ENCODE results near the gene ITIH3. TPM values are rescaled to one million over a fixed set of nuclear protein-coding genes. Genes with fewer than 3 reads are reported as not detected.

Gene ITIH3
- polyA plus RNA-seq, 1 of the 3 experiments (the other 2 are of a cell fraction) = 4.3 TPM

DNA sequence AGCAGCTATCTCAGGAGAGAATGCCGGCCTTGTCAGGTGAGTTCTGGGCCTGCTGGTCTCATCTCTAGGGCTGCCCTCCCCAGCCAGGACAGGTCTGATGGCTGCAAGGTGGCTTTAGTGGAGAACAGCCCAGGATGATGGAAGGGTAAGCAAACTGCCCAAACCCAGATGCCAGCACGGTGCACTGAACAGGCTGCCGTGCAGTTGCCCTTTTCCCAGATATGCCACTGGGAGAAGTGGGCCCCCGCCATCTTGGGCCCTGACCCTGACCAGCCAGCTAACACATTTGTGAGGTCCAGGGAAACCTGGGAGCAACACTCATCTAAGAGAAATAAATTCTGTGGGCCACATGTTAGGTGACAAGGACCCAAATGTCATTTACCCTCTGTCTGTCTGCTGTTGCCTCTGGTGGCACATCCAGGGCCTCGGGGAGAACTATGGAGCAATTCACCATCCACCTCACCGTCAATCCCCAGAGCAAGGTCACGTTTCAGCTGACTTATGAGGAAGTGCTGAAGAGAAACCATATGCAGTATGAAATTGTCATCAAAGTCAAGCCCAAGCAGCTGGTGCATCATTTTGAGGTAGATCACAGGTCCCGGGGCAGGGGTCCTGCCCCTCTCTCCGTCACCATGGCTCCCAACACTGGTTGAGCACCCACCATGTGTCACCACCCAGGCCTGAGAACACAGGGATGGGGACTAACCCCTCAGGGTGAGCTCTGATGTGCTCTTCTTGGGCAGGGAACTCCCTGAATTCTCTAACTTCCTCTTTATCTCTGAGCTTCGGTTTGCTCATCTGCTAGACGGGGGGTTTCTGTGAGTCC lies 15.4 kb upstream of the ITIH3 start:
- ChIA-PET CTCF (interaction anchor here (1.2 to 1.4 kb wide), 2 partner anchors 20 to 37 kb away, joined by 5 read pairs; no protein-coding TSS in a partner anchor), POLR2A (interaction anchor here (1.3 kb wide), 1 partner anchor 9 kb away, joined by 6 read pairs; the partner anchor contains the start of gene NEK4)
- Histone ChIP-seq H3F3A (replicated peaks; ENCODE audit: insufficient read depth) (no peaks in the 10 kb centered on the region), H3K4me3 (ENCODE audit: low read depth in 2 of 2, low read length in 1 of 2) (no peak overlapping the region), H3K79me2 (ENCODE audit: insufficient read depth) (no peaks in the 10 kb centered on the region), H3K9me2 (no peaks in the 10 kb centered on the region), H3K27me3 (ENCODE audit: insufficient read depth) (peaks cover 13% of the 10 kb centered on the region; the same call in 1 of the 2 replicates), H3K9me3 (no peaks in the 10 kb centered on the region), H3K27ac (ENCODE audit: low read depth in 2 of 2, low read length in 1 of 2) (no peak overlapping the region), H2AFZ (ENCODE audit: low read depth) (no peak overlapping the region), H3K36me3 (replicated peaks in 1 of 2; ENCODE audit: control insufficient read depth in 1 of 2, insufficient read depth in 2 of 2, low read length in 1 of 2) (no peaks in the 10 kb centered on the region), H4K20me1 (ENCODE audit: insufficient read depth) (no peaks in the 10 kb centered on the region), H3K4me1 (ENCODE audit: control insufficient read depth in 1 of 2, insufficient read depth in 2 of 2, low read depth in 1 of 2, low read length in 1 of 2) (peaks cover 0 to 10% of the 10 kb centered on the region in 2 experiments; a peak in 1 of 4 replicates), H3K4me2 (no peak overlapping the region), H3K9ac (no peak overlapping the region)
- DNase-seq = no peak
- 67% methylated on average over 5 of the region's 11 CpGs for whole genome bisulfite sequencing (ENCODE audit: low lambda C conversion rate)
- no peak for TF ChIP-seq GATA2 (CRISPR knock-in tag; IDR thresholded peaks at IDR 0.05)

- Histone ChIP-seq H3F3A (replicated peaks; ENCODE audit: insufficient read depth) (no peaks in the 10 kb centered on the region), H3K4me3 (ENCODE audit: low read depth in 2 of 2, low read length in 1 of 2) (no peak overlapping the region), H3K79me2 (ENCODE audit: insufficient read depth) (no peaks in the 10 kb centered on the region), H3K4me1 (ENCODE audit: control insufficient read depth in 1 of 2, insufficient read depth in 2 of 2, low read depth in 1 of 2, low read length in 1 of 2) (peaks cover 0 to 10% of the 10 kb centered on the region in 2 experiments; a peak in 1 of 4 replicates), H3K4me2 (no peak overlapping the region), H2AFZ (ENCODE audit: low read depth) (no peak overlapping the region), H3K9ac (no peak overlapping the region), H3K36me3 (replicated peaks in 1 of 2; ENCODE audit: control insufficient read depth in 1 of 2, insufficient read depth in 2 of 2, low read length in 1 of 2) (no peaks in the 10 kb centered on the region), H3K27ac (ENCODE audit: low read depth in 2 of 2, low read length in 1 of 2) (no peak overlapping the region), H3K9me2 (no peaks in the 10 kb centered on the region), H3K27me3 (ENCODE audit: insufficient read depth) (peaks cover 13% of the 10 kb centered on the region; the same call in 1 of the 2 replicates), H4K20me1 (ENCODE audit: insufficient read depth) (no peaks in the 10 kb centered on the region), H3K9me3 (no peaks in the 10 kb centered on the region)
- no peak for TF ChIP-seq EP300 (IDR thresholded peaks at IDR 0.05; ENCODE audit: borderline replicate concordance in 1 of 2, low read depth in 1 of 2, low read length in 1 of 2)
- TF ChIP-seq FOXM1 (IDR thresholded peaks at IDR 0.05; ENCODE audit: low read depth) = no peak
- TF ChIP-seq EZH2phosphoT487 (IDR thresholded peaks at IDR 0.05; ENCODE audit: borderline replicate concordance, low read depth) = no peak
- TF ChIP-seq RFX5 (IDR thresholded peaks at IDR 0.05; ENCODE audit: low read length) = no peak
- no peak for TF ChIP-seq MXI1 (IDR thresholded peaks at IDR 0.05; ENCODE audit: low read depth, low read length)
- 35% methylated on average over 5 of the region's 8 CpGs for WGBS (ENCODE audit: low lambda C conversion rate)
- no peak for DNase-seq
- POLR2A ChIA-PET = interaction anchor here (0.8 to 1.3 kb wide), 2 partner anchors 10 to 12 kb away, joined by 6 read pairs; partner anchors contain the start of gene NEK4
- CTCF ChIA-PET = interaction anchor here (1.2 to 1.4 kb wide), 2 partner anchors 19 to 38 kb away, joined by 5 read pairs; no protein-coding TSS in a partner anchor
Measured at GRCh38 chr3:52779837-52780585, 14.6 kb upstream of the ITIH3 start.

DNA sequence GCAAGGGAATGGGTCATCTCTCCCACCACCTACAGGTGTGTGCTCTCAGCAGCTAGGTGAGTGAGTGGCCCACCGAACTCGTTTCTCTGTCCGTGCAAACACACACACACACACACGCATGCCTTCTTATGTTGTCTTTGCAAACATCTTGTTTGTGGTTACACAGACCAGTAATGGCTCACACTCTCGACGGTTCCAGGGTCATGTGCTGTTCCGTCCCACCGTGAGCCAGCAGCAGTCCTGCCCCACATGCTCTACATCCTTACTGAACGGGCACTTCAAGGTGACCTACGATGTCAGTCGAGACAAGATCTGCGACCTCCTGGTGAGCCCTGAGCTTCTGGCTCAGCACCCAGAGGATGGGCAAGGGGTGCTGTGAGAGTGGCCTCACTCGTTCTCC lies 12.9 kb upstream of the ITIH3 start:
- TF ChIP-seq NRF1 (IDR thresholded peaks at IDR 0.05; ENCODE audit: low read depth, low read length) (no peak), FOXJ3 (CRISPR knock-in tag; IDR thresholded peaks at IDR 0.05) (no peak), POLR2AphosphoS5 (IDR thresholded peaks at IDR 0.05; ENCODE audit: low read depth, low read length) (no peak), TAF1 (IDR thresholded peaks at IDR 0.05; ENCODE audit: borderline replicate concordance, low read depth, low read length) (no peak), RAD21 (IDR thresholded peaks at IDR 0.05; ENCODE audit: low read length) (no peak), NFIC (IDR thresholded peaks at IDR 0.05; ENCODE audit: borderline replicate concordance) (no peak), EP300 (IDR thresholded peaks at IDR 0.05; ENCODE audit: borderline replicate concordance in 1 of 2, low read depth in 1 of 2, low read length in 1 of 2) (no peak), SIN3A (IDR thresholded peaks at IDR 0.05; ENCODE audit: borderline replicate concordance, low read depth, low read length) (no peak), GATA2 (CRISPR knock-in tag; IDR thresholded peaks at IDR 0.05) (no peak)
- TF ChIP-seq, protein P1, sequence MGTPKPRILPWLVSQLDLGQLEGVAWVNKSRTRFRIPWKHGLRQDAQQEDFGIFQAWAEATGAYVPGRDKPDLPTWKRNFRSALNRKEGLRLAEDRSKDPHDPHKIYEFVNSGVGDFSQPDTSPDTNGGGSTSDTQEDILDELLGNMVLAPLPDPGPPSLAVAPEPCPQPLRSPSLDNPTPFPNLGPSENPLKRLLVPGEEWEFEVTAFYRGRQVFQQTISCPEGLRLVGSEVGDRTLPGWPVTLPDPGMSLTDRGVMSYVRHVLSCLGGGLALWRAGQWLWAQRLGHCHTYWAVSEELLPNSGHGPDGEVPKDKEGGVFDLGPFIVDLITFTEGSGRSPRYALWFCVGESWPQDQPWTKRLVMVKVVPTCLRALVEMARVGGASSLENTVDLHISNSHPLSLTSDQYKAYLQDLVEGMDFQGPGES (IDR thresholded peaks at IDR 0.05; ENCODE audit: low read depth, low read length) = no peak
- 28% methylated on average over 12 of the region's 13 CpGs for WGBS (ENCODE audit: low lambda C conversion rate)
- POLR2A ChIA-PET = no interaction called here
- Histone ChIP-seq H3K9me3 (no peaks in the 10 kb centered on the region), H3K4me3 (ENCODE audit: low read depth in 2 of 2, low read length in 1 of 2) (no peak overlapping the region), H3K36me3 (replicated peaks in 1 of 2; ENCODE audit: control insufficient read depth in 1 of 2, insufficient read depth in 2 of 2, low read length in 1 of 2) (no peaks in the 10 kb centered on the region), H3K27me3 (ENCODE audit: insufficient read depth) (peaks cover 13% of the 10 kb centered on the region; the same call in 1 of the 2 replicates), H3K27ac (ENCODE audit: low read depth in 2 of 2, low read length in 1 of 2) (no peak overlapping the region), H4K20me1 (ENCODE audit: insufficient read depth) (no peaks in the 10 kb centered on the region), H3K9me2 (no peaks in the 10 kb centered on the region), H3F3A (replicated peaks; ENCODE audit: insufficient read depth) (no peaks in the 10 kb centered on the region), H3K4me2 (no peak overlapping the region), H3K9ac (no peak overlapping the region), H3K79me2 (ENCODE audit: insufficient read depth) (no peaks in the 10 kb centered on the region), H3K4me1 (ENCODE audit: control insufficient read depth in 1 of 2, insufficient read depth in 2 of 2, low read depth in 1 of 2, low read length in 1 of 2) (no peaks in the 10 kb centered on the region; a peak in 1 of 4 replicates), H2AFZ (ENCODE audit: low read depth) (no peak overlapping the region)
- DNase-seq = no peak
- CTCF ChIA-PET = no interaction called here
